PFSK-1 (cell line): Measurements from ENCODE around the gene HHAT.

Experiments used
- FOXP2 ChIP-seq: optimal IDR thresholded peaks from 2 replicates; pipeline ENCODE3; 2011; ENCODE audit warnings: borderline replicate concordance, control low read depth, inconsistent platforms; ENCODE audit not compliant: insufficient read depth; ENCODE audit errors: extremely low read length, extremely low read depth
- POLR2AphosphoS5 ChIP-seq: IDR thresholded peaks from 2 replicates; pipeline ENCODE4 v1.6.1; 2012; ENCODE audit warnings: low read depth, mild to moderate bottlenecking, control low read depth, low read length, moderate library complexity
- SIN3A ChIP-seq: IDR thresholded peaks from 2 replicates; pipeline ENCODE4 v1.6.1; 2012; ENCODE audit warnings: mild to moderate bottlenecking, low read length, moderate library complexity, borderline replicate concordance; ENCODE audit not compliant: insufficient read depth
- TAF1 ChIP-seq: IDR thresholded peaks from 2 replicates; pipeline ENCODE4 v1.6.1; 2012; ENCODE audit warnings: low read length, control low read depth, borderline replicate concordance; ENCODE audit not compliant: insufficient read depth
- TF ChIP-seq, protein P1 (sequence below), 2 experiments: IDR thresholded peaks; 2 replicates each; pipeline versions ENCODE4 v1.6.1 to v1.8.0; 2011 to 2012; ENCODE audit warnings: low read depth in 2 of 2, low read length in 2 of 2, control low read depth in 1 of 2, inconsistent platforms in 1 of 2, mild to moderate bottlenecking in 1 of 2, moderate library complexity in 1 of 2; ENCODE audit not compliant: insufficient read depth in 1 of 2

HHAT gene

DNA sequence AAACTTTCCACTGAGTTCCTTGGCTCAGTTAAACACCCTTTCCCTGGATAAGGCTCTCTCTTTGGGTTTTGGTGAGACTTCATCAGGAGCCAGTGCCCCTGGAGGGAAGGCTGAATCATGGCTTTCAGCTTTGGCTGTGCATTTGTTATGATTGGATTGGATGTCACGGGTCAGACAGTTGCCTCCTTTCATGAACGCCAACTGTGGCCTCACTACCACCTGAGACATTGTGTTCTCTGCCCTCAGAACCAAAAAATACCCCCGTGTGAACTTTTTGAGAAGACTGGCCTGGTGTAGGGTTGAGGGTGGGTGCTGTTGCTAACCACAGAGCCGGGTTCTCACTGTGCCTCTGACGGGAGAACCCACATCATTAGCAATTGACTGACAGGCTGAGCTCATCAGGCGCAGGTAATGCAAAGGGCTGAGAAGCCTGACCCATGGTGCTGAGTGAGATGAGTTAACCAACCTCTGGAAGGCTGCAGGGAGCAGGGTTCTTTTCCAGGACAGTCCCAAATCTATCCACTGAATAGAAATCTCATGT, 65.6 kb downstream of the HHAT start:
- TF ChIP-seq POLR2AphosphoS5: no peak
- TF ChIP-seq TAF1: no peak
- TF ChIP-seq FOXP2: no peak

DNA sequence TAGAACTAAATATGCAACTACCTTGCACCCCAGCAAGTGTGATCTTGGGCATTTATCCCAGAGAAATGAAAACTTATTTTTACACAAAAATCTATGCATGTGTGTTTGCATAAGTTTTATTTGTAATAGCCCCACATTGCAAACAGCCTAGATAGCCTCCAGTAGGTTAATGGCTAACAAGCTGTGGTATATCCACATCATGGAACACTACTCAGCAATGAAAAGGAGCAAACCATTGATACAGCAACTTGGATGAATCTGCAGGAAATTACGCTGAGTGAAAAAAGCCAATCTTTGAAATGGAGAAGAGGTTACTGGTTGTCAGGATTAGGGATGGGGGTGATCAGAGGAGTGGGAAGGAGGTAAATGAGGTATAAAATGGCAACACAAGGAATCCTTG, 67.8 kb downstream of the HHAT start:
- TF ChIP-seq SIN3A (no peak), TAF1 (no peak), POLR2AphosphoS5 (no peak)

DNA sequence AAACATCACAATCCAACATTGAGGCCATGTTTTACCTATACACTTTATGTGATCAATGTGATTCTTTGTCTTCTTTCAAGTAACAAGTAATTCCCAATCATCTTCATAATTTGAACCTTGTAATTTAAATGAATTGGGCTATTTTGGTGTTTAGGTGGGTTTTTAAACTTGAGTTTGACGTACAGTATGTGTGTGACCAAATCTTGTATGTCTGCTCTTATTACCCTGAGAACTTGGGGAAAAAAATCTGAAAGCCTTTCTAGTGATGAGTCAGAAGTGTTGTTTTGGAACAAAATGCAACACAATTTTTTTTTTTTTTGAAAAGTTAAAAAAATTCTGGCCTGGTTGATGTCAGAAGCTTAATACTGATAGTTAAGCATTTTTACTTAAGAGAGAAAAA, 68.5 kb downstream of the HHAT start:
- TF ChIP-seq TAF1 (no peak), POLR2AphosphoS5 (no peak), SIN3A (no peak), FOXP2 (no peak)
- TF ChIP-seq, protein P1, sequence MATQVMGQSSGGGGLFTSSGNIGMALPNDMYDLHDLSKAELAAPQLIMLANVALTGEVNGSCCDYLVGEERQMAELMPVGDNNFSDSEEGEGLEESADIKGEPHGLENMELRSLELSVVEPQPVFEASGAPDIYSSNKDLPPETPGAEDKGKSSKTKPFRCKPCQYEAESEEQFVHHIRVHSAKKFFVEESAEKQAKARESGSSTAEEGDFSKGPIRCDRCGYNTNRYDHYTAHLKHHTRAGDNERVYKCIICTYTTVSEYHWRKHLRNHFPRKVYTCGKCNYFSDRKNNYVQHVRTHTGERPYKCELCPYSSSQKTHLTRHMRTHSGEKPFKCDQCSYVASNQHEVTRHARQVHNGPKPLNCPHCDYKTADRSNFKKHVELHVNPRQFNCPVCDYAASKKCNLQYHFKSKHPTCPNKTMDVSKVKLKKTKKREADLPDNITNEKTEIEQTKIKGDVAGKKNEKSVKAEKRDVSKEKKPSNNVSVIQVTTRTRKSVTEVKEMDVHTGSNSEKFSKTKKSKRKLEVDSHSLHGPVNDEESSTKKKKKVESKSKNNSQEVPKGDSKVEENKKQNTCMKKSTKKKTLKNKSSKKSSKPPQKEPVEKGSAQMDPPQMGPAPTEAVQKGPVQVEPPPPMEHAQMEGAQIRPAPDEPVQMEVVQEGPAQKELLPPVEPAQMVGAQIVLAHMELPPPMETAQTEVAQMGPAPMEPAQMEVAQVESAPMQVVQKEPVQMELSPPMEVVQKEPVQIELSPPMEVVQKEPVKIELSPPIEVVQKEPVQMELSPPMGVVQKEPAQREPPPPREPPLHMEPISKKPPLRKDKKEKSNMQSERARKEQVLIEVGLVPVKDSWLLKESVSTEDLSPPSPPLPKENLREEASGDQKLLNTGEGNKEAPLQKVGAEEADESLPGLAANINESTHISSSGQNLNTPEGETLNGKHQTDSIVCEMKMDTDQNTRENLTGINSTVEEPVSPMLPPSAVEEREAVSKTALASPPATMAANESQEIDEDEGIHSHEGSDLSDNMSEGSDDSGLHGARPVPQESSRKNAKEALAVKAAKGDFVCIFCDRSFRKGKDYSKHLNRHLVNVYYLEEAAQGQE (IDR thresholded peaks at IDR 0.05; ENCODE audit: insufficient read depth in 1 of 2, low read depth in 2 of 2, low read length in 2 of 2): no peak

DNA sequence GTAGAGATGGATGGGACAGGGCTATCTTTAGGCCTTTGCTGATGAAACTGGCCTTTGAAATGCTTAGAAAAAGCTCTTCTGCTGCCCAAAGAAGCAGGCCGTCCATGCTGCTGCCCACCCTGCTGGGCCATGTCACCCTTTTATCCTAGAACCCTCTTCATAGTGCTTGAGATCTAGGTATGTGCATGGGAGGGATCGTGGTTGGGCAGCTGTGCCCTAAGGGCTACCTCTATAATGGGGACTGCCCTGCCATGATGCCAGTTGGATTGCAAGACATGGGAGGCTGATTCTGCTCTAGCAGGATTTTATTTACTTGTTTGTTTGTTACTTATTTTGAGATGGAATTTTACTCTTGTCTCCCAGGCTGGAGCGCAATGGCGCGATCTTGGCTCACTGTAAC, 69.0 kb downstream of the HHAT start:
- TF ChIP-seq TAF1 (no peak), FOXP2 (no peak)
- TF ChIP-seq, protein P1 (IDR thresholded peaks at IDR 0.05; ENCODE audit: insufficient read depth in 1 of 2, low read depth in 2 of 2, low read length in 2 of 2): no peak

DNA sequence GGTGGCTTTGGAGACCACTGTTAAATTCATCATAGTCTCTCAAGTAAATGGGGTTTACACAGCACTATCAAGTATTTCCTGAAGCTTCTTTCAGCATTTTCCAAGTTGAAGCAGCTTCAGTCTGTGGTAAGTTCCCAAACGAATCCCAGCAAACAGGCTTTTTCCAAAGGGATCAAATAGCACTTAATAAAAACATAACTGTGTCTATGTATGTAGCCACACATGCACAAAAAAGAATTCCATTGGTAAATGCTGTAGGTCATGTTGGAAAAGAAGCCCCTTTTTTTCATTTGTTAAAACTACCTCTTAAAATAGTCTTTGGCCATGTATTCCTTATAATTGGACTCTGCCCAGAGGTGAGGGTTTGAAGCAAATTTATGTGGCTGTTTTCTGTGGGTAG, 69.8 kb downstream of the HHAT start:
- TF ChIP-seq FOXP2 (no peak), SIN3A (no peak), POLR2AphosphoS5 (no peak), TAF1 (no peak)
- TF ChIP-seq, protein P1 (IDR thresholded peaks at IDR 0.05; ENCODE audit: insufficient read depth in 1 of 2, low read depth in 2 of 2, low read length in 2 of 2): no peak

DNA sequence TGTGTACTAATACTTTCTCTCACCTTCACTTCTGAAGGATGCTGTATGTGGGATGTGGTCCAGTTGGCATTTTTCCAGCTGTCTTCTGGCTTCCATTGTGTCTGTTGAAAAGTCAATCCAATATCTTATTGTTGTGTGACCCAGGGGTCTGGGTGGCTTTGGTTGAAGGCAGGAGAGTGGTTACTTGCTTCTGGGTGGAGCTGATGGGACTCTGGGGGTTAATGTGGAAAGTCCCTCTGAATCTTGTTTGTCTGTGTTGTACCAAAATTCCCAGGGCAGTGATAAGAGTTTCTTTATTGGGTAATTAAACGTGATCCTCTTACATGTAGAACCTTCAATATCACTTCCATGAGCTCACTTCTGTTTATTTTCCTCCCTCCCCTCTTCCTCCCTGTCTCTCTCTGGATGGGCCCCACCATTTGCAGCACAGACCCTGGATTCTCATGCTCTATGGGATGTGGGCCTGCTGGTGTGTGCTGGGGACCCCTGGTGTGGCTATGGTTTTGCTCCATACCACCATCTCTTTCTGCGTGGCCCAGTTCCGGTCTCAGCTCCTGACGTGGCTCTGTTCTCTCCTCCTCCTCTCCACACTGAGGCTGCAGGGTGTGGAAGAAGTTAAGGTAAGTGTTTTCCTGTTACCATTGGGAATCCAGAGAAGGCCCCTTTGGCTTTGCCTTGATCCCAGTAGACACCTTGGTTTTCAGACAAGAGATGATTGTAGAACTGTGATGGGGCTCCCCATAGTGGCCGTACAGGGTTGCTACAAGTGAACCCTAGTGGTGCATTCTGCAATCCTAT, 71.5 kb downstream of the HHAT start:
- TF ChIP-seq SIN3A (no peak), TAF1 (no peak), FOXP2 (no peak), POLR2AphosphoS5 (no peak)
- TF ChIP-seq, protein P1 (IDR thresholded peaks at IDR 0.05; ENCODE audit: insufficient read depth in 1 of 2, low read depth in 2 of 2, low read length in 2 of 2): no peak
